Stimulated activated CD4-positive, alpha-beta T cell treated with anti-CD3 and anti-CD28 coated beads, Interleukin-2, amount 100 ng/mL, for 48 hours (primary cell): ENCODE data around the gene TRAF2.

ENCODE experiments used
- DNase-seq, 2 donors: peaks; one replicate each; pipeline ENCODE4 v3.0.0-alpha.2; 2020

Gene TRAF2

DNA sequence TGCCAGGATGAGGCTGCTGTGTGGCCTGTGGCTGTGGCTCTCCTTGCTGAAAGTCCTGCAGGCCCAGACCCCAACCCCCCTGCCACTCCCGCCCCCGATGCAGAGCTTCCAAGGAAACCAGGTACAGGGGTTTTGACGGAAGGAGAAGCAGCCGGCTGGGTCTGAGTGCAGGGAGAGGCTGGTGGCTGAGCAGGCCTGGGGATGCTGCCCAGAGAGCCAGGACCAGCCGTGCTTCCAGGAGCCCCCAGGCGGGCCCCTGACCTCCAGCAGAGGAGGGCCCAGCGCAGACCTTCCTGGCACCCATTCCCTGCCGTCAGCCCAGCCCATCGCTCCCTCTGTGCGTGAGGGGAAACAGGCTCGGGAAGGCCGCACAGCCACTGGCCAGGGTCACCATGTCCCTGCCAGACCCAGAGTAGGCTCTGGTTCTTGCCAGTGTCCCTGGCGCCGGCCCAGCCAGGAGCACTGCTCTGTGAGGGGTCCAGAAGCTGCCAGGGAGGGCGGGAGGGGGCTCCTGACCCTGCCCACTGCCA is 66.1 kb downstream of the TRAF2 start:
- no peak for DNase-seq

- no peak for DNase-seq
Measured at GRCh38 chr9:136952876-136953770, 66.8 kb downstream of the TRAF2 start.

DNA sequence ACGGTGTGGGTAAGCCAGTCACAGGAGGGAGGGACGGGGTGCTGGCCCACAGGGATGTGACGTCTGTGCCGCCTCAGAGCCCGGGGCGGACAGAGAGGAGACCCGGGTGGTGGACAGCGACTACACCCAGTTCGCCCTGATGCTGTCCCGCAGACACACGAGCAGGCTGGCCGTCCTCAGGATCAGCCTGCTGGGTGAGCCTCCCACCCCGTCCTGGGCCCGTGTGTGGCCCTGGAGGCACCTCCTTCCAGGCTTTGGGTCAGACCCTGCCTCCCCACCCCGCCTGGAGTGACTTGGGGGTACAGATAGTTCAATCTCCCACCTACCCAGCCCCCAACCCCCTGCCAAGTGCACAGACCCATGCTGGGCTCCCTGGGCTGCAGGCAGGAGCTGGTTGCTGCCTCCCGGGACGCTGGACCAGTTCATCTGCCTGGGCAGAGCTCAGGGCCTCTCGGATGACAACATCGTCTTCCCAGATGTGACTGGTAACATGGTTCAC is 67.5 kb downstream of the TRAF2 start:
- DNase-seq = no peak

DNA sequence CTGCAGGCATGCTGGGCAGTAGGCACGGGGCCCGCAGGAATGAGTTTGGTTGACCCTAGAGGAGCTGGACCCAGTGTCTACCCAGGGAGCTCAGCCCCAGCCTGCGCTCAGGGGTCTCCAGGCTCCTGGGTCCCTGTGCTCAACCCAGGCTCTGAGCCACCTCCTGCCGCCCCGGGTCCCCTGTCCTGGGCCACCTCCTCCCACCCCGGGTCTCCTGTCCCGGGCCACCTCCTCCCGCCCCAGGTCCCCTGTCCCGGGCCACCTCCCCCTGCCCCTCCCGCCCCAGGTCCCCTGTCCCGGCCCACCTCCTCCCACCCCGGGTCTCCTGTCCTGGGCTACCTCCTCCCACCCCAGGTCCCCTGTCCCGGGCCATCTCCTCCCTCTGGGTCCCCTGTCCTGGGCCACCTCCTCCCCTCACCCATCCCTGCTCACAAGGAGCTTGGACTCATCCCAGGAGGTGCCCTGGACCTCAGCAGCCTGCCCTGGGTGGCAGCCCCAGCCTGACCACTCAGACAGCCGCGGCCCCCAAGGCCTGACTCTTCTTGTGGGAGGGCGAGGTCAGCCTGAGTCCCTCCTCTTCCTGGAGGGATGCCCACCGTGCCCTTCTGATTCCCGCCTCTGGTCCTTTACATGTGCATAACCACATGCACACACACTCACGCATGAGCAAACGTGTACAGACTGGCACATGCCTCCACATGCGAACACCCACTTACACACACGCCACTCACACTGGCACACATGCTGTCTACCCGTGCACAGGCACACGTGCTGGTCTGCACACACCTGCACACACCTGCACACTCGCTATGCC is 68.2 kb downstream of the TRAF2 start:
- DNase-seq = no peak

DNA sequence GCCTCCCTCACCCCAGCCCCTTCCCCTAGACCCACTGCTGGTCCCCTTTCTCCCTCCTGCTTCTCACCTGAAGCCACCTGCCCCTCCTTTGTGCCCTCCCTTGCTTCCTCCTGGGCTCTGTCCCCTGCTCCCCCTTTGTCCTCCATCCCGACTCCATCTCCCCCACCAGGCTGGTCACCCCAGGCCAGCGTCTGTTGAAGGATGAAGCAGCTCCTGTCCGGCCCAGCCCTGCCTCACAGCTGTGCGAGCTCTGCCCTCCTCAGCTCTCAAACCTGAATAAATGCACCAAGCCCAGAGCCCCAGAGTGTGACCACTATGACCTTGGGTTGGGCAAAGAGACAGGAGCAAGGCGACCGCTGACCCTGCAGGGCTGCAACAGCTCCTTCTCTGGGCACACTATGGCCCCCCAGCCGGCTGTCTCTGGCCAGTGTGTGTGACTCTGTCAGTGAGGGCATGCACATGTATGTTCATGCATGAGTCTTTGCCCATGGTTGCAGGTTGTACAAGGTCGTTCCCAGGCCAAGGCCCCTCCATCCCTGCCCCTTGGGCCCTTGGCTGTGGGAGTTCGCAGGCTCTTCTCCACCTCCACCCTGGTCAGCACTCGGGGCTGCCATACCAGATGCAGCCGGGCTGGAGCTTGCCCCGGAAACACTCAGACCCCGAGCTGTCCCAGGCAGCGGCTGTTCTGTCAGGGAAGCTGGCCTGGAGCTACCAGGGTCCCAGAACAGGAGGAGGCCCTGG is 69.1 kb downstream of the TRAF2 start:
- no peak for DNase-seq

DNA sequence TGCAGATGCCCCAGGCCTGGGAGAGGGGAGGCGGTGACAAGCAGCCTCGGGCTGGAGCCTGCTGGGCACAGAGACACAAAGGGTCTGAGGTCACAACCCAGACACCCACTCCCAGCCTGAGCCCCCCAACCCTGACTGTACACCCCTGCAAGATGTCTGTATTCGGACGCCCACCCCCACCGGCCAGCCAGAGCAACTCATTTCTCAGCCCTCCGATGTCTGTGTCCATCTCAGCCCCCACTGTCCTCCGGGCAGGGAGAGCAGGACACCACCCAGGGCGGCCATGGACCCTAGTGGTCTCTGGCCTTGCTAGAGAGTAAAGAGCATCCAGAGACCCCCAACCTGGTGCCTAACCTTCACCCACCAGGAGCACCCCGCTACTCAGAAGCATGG is 69.6 kb downstream of the TRAF2 start:
- DNase-seq = no peak

- DNase-seq = no peak
Measured at GRCh38 chr9:136956604-136957003, 70.3 kb downstream of the TRAF2 start.

GRCh38 chr9:136957461-136957860 is 71.1 kb downstream of the TRAF2 start:
- DNase-seq = no peak

DNA sequence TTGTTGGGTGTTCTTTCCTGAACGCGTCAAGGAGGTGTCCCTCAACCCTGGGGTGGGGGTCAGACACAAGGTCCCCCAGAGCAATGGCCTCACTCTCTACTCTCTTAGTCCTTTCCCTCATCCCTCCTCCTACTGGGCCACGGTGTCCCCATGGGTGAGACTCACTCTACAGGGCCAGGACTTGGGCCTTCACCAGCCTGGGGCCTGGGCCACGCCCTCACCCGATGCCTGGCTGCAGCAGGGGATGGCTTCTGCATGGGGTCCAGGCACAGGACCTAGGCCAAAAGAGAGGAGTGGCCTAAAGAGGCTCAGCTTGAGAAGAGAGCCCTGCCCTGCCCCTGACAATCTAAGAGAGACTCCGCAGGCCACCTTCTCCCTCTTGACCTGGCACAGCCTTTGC is 71.6 kb downstream of the TRAF2 start:
- DNase-seq = no peak

DNA sequence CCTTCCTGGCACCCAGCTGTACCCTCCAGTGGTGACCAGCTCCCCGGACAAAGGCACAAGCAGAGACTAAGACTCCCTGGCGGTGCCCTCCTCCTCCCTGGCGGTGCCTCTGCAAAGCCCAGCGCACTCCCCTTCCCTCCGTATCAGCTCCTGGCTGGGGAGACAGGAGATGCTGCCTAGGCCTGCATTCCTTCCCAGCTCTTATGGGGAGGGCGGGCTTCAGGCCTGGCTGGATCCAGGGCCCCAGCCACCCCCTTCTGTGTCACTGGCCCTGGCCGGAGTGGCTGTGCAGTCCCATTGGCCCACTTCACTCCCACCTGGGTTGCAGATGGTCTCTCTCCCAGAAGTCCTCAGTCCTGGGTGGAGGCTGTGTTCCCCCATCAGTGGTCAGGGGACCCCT is 72.2 kb downstream of the TRAF2 start:
- no peak for DNase-seq

DNA sequence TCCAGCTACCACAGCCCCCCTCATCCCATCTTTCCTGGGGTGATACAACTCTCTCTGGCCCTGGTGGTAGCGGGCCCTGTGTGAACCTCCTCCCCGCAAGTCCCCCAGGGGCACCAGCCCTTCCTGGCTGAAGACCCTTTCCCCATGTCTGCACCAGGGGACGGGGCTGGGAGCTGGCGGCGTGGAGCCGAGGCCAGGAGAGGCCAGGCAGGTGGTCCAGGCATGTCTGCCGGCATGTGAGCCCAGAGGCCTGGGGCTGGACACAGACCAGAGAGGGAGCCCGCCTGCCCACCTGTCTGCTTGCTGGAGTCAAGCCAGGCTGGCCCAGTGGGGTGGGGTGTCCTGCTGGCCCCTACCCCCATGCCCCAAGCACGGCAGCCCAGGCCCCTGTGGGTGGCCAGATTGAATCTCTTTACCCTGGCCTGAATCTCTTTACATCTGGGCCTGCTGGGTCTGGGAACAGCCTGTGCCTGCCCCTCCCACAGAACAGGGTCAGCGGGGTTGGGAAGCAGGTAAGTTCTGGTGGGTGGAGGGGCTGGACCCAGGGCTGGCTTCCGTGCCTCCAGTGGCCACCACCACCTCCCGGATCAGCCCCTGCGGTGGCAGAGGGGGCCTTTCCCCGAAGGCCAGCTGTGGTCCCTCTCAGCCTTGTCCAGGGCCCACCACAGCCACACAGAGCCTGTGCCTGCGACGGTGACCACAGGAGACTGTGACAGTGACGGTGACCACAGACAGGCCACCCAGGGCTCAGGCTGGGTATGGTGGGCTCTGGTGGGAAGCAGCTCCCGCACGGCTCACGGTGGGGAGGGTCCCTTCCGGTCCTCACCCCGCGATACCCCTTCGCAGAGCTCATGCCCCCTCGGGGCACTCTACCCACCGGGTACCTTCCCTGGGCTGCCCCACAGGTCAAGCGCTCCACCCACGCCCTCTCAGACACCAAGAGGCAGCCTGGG is 72.9 kb downstream of the TRAF2 start:
- no peak for DNase-seq

DNA sequence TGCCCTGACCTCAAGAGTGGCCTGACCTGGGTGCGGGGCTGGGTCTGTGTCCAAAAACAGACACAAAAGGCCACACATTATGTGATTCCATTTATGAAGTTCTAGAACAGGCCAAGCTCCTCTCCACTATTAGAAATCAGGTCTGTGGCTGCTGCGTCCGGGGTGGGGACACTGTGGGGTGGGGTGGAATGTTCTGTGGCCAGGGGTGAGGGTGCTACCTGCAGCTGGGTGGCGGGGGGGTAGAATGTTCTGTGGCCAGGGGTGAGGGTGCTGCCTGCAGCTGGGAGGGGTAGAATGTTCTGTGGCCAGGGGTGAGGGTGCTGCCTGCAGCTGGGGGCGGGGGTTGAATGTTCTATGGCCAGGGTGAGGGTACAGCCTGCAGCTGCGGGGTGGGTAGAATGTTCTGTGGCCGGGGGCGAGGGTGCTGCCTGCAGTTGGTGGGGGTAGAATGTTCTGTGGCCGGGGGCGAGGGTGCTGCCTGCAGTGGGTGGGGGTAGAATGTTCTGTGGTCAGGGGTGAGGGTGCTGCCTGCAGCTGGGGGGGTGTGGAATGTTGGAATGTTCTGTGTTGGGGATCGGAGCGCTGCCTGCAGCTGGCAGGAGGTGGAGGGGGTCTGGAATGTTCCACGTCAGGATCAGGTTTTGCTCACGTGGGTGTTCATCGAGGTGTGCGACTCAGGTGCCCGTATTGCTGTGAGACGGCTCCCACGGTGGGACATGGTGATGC is 74.1 kb downstream of the TRAF2 start:
- DNase-seq = no peak

GRCh38 chr9:136960938-136961275 is 74.6 kb downstream of the TRAF2 start:
- no peak for DNase-seq

- no peak for DNase-seq
Measured at GRCh38 chr9:136961279-136962065, 75.2 kb downstream of the TRAF2 start.

- DNase-seq = no peak
Measured at GRCh38 chr9:136962163-136962562, 75.8 kb downstream of the TRAF2 start.

DNA sequence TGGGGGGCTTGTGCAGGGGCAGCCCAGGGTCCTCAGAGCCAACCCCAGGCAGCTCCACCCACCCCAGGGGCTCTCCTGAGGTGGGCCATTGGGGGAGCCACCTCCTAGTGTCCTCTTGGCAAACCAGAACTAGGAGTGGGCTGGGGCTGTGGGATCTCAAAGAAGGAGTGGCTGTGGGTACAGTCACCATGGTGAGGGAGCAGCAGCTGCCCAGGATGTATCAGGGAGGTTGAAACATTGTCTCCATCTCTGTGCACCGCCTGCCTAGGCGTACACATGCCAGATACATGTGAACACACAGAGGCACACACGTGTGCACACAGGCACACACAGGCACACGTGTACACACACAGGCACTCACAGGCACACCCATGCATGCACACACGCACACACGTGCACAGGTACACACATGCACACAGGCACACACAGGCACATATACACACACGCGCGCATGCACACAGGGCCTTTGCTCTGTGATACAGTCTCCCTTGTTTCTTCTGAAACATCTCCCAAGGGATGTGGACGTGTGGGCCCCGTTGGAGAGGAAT is 76.5 kb downstream of the TRAF2 start:
- DNase-seq = no peak

- no peak for DNase-seq
Measured at GRCh38 chr9:136963341-136963740, 77.0 kb downstream of the TRAF2 start.

- no peak for DNase-seq
Measured at GRCh38 chr9:136963751-136964150, 77.4 kb downstream of the TRAF2 start.

GRCh38 chr9:136964171-136964689 is 77.9 kb downstream of the TRAF2 start:
- DNase-seq = no peak
